ENCODE data around the gene SNRNP48. TPM values are rescaled to one million over a fixed set of nuclear protein-coding genes. Genes with fewer than 3 reads are reported as not detected.

Gene SNRNP48
- polyA plus RNA-seq, 1 of the 3 experiments (the other 2 are of a cell fraction) = 5.7 TPM

DNA sequence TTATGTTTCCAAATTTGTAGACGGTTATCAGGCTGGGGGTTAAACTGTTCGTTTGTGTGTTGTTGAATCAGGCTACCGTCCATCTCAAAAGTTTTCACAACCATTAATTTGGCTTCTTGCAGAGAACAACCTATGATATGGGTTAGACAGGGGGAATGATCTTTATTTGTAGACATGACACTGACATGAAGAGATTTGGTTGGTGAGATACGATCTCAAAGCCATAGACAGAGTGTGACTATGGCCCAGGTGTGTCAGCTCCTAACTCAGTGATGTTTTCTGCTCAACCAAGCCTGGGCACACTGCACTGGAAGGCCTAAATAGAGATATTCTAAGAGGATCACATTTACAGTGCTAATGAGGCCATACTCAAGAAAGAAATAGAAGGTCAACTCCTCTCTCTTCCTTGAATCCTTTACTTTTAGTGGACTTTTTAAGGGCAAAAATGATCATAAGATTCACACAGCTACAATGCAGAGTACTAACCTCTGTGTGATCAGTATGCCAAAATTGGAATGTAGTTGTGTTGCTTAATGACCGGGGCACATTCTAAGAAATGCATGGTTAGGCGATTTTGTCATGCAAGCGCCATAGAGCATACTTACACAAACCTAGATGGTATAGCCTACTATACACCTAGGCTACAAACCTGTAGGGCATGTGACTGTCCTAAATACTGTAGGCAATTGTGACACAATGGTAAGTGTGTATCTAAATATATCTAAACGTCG is 17.6 kb upstream of the SNRNP48 start:
- Histone ChIP-seq H3K9ac (no peak overlapping the region), H3K9me2 (no peaks in the 10 kb centered on the region), H2AFZ (ENCODE audit: low read depth) (no peak overlapping the region), H3K9me3 (no peaks in the 10 kb centered on the region), H3K79me2 (ENCODE audit: insufficient read depth) (no peaks in the 10 kb centered on the region), H3F3A (replicated peaks; ENCODE audit: insufficient read depth) (no peaks in the 10 kb centered on the region), H3K4me3 (ENCODE audit: low read depth in 2 of 2, low read length in 1 of 2) (no peak overlapping the region), H3K27ac (ENCODE audit: low read depth in 2 of 2, low read length in 1 of 2) (no peak overlapping the region), H4K20me1 (ENCODE audit: insufficient read depth) (no peaks in the 10 kb centered on the region), H3K27me3 (ENCODE audit: insufficient read depth) (peaks cover 45% of the 10 kb centered on the region), H3K4me2 (no peak overlapping the region), H3K36me3 (replicated peaks in 1 of 2; ENCODE audit: control insufficient read depth in 1 of 2, insufficient read depth in 2 of 2, low read length in 1 of 2) (no peaks in the 10 kb centered on the region), H3K4me1 (ENCODE audit: control insufficient read depth in 1 of 2, insufficient read depth in 2 of 2, low read depth in 1 of 2, low read length in 1 of 2) (no peaks in the 10 kb centered on the region)
- DNase-seq = no peak
- ChIA-PET CTCF (no interaction called here), POLR2A (no interaction called here)
- TF ChIP-seq NRF1 (IDR thresholded peaks at IDR 0.05; ENCODE audit: low read depth, low read length) (no peak), EP300 (IDR thresholded peaks at IDR 0.05; ENCODE audit: borderline replicate concordance in 1 of 2, low read depth in 1 of 2, low read length in 1 of 2) (no peak), GABPA (IDR thresholded peaks at IDR 0.05; ENCODE audit: low read depth) (no peak), SMC3 (IDR thresholded peaks at IDR 0.05; ENCODE audit: low read depth, low read length) (no peak), MXI1 (IDR thresholded peaks at IDR 0.05; ENCODE audit: low read depth, low read length) (no peak)
- TF ChIP-seq, protein P1, sequence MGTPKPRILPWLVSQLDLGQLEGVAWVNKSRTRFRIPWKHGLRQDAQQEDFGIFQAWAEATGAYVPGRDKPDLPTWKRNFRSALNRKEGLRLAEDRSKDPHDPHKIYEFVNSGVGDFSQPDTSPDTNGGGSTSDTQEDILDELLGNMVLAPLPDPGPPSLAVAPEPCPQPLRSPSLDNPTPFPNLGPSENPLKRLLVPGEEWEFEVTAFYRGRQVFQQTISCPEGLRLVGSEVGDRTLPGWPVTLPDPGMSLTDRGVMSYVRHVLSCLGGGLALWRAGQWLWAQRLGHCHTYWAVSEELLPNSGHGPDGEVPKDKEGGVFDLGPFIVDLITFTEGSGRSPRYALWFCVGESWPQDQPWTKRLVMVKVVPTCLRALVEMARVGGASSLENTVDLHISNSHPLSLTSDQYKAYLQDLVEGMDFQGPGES (IDR thresholded peaks at IDR 0.05; ENCODE audit: low read depth, low read length) = no peak
- TF ChIP-seq, protein P2, sequence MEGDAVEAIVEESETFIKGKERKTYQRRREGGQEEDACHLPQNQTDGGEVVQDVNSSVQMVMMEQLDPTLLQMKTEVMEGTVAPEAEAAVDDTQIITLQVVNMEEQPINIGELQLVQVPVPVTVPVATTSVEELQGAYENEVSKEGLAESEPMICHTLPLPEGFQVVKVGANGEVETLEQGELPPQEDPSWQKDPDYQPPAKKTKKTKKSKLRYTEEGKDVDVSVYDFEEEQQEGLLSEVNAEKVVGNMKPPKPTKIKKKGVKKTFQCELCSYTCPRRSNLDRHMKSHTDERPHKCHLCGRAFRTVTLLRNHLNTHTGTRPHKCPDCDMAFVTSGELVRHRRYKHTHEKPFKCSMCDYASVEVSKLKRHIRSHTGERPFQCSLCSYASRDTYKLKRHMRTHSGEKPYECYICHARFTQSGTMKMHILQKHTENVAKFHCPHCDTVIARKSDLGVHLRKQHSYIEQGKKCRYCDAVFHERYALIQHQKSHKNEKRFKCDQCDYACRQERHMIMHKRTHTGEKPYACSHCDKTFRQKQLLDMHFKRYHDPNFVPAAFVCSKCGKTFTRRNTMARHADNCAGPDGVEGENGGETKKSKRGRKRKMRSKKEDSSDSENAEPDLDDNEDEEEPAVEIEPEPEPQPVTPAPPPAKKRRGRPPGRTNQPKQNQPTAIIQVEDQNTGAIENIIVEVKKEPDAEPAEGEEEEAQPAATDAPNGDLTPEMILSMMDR (IDR thresholded peaks at IDR 0.05) = no peak
- WGBS (ENCODE audit: low lambda C conversion rate) = 54% methylated on average over 9 of the region's 9 CpGs

DNA sequence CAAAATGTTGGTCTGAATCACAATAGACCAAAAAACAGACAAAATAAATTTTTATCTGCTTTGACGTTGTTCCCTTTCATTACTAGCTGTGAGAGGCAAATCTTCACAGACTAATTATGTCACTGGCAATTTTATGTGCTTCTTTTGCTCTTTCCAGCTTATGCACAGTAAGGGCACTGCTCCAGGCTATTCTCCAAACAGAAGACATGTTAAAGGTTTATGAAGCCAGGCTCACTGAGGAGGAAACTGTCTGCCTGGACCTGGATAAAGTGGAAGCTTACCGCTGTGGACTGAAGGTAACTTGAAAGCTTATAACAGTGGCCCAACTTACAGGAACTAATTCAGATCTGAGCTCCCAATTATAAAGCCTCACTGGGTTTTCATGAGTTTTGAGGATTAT is 15.5 kb upstream of the SNRNP48 start:
- Histone ChIP-seq H3K36me3 (replicated peaks in 1 of 2; ENCODE audit: control insufficient read depth in 1 of 2, insufficient read depth in 2 of 2, low read length in 1 of 2) (no peaks in the 10 kb centered on the region), H3K9me2 (no peaks in the 10 kb centered on the region), H3K9me3 (no peaks in the 10 kb centered on the region), H3K9ac (no peak overlapping the region), H3K79me2 (ENCODE audit: insufficient read depth) (no peaks in the 10 kb centered on the region), H4K20me1 (ENCODE audit: insufficient read depth) (no peaks in the 10 kb centered on the region), H3K4me2 (no peak overlapping the region), H3K27me3 (ENCODE audit: insufficient read depth) (peaks cover 51% of the 10 kb centered on the region), H3K4me3 (ENCODE audit: low read depth in 2 of 2, low read length in 1 of 2) (no peak overlapping the region), H3K4me1 (ENCODE audit: control insufficient read depth in 1 of 2, insufficient read depth in 2 of 2, low read depth in 1 of 2, low read length in 1 of 2) (no peaks in the 10 kb centered on the region), H3K27ac (ENCODE audit: low read depth in 2 of 2, low read length in 1 of 2) (no peak overlapping the region), H3F3A (replicated peaks; ENCODE audit: insufficient read depth) (no peaks in the 10 kb centered on the region), H2AFZ (ENCODE audit: low read depth) (no peak overlapping the region)
- ChIA-PET CTCF (interaction anchor here (1.0 to 1.6 kb wide), 2 partner anchors 11 to 17 kb away, joined by 3 to 4 read pairs; no protein-coding TSS in a partner anchor), POLR2A (no interaction called here)
- no peak for DNase-seq
- TF ChIP-seq ELF1 (IDR thresholded peaks at IDR 0.05) = no peak
- TF ChIP-seq NFIC (IDR thresholded peaks at IDR 0.05; ENCODE audit: borderline replicate concordance) = no peak
- TF ChIP-seq, protein P2 (IDR thresholded peaks at IDR 0.05) = no peak
- TF ChIP-seq GATA2 (CRISPR knock-in tag; IDR thresholded peaks at IDR 0.05) = no peak
- TF ChIP-seq, protein P3, sequence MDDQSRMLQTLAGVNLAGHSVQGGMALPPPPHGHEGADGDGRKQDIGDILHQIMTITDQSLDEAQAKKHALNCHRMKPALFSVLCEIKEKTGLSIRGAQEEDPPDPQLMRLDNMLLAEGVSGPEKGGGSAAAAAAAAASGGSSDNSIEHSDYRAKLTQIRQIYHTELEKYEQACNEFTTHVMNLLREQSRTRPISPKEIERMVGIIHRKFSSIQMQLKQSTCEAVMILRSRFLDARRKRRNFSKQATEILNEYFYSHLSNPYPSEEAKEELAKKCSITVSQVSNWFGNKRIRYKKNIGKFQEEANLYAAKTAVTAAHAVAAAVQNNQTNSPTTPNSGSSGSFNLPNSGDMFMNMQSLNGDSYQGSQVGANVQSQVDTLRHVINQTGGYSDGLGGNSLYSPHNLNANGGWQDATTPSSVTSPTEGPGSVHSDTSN (IDR thresholded peaks at IDR 0.05) = no peak
- no peak for TF ChIP-seq TAF1 (IDR thresholded peaks at IDR 0.05; ENCODE audit: borderline replicate concordance, low read depth, low read length)
- no peak for TF ChIP-seq JUND (IDR thresholded peaks at IDR 0.05)
- TF ChIP-seq POLR2AphosphoS5 (IDR thresholded peaks at IDR 0.05; ENCODE audit: low read depth, low read length) = no peak
- 11% methylated on average over 2 of the region's 2 CpGs for WGBS (ENCODE audit: low lambda C conversion rate)

Data from SK-N-SH (cell line).